Gastroesophageal sphincter (tissue), 4 donors: Measurements from ENCODE around the gene TP73. TPM values are rescaled to one million over a fixed set of nuclear protein-coding genes. Genes with fewer than 3 reads are reported as not detected.

Experiments used
- ATAC-seq: fragments of 150-250 bp; one replicate; pipeline ENCODE4 v1.9.1; 2016; ENCODE audit warnings: mild to moderate bottlenecking, moderate library complexity
- H3K27ac ChIP-seq, 4 donors: fragments of 200-600 bp; sonication (generic) in 3 of 4; 1 replicate in 3 of 4; 2 replicates in 1 of 4; pipeline ENCODE4 v1.5.1; 2016 to 2019
- H3K27me3 ChIP-seq: fragments of 200-600 bp; sonication (generic); one replicate; pipeline ENCODE4 v1.5.1; 2019
- H3K36me3 ChIP-seq, 2 donors: fragments of 200-600 bp; sonication (generic); one replicate each; pipeline ENCODE4 v1.5.1; 2019; ENCODE audit warnings: control low read depth in 1 of 2
- H3K4me1 ChIP-seq, 3 donors: fragments of 200-600 bp; sonication (generic); 1 replicate in 2 of 3; 2 replicates in 1 of 3; pipeline ENCODE4 v1.5.1; 2016 to 2019; ENCODE audit warnings: control low read depth in 2 of 3
- H3K4me3 ChIP-seq, 2 donors: fragments of 200-600 bp; sonication (generic); one replicate each; pipeline ENCODE4 v1.5.1; 2019; ENCODE audit warnings: mild to moderate bottlenecking in 1 of 2, moderate library complexity in 1 of 2
- H3K9me3 ChIP-seq, 3 donors: fragments of 200-600 bp; sonication (generic); one replicate each; pipeline ENCODE4 v1.5.1; 2017 to 2019; ENCODE audit warnings: control low read depth in 2 of 3
- EP300 ChIP-seq: sonication (generic); formaldehyde crosslinking; IDR thresholded peaks from one replicate; pipeline ENCODE4 v1.6.1; 2017; ENCODE audit warnings: antibody characterized with exemption, mild to moderate bottlenecking
- POLR2A ChIP-seq, 2 donors: fragments of 450-650 bp; IDR thresholded peaks; one replicate each; pipeline ENCODE4 v1.6.1; 2017; ENCODE audit warnings: antibody characterized with exemption in 2 of 2, mild to moderate bottlenecking in 2 of 2, moderate library complexity in 1 of 2
- POLR2AphosphoS5 ChIP-seq: sonication (generic); formaldehyde crosslinking; IDR thresholded peaks from one replicate; pipeline ENCODE4 v1.6.1; 2017; ENCODE audit warnings: antibody characterized with exemption
- WGBS, 2 donors: methylation state at CpG; one replicate each; pipeline ENCODE4 v1.1.5; 2018; ENCODE audit warnings: low coverage in 1 of 2; 5-methylcytosine and 5-hydroxymethylcytosine counted together
- total RNA-seq, 4 donors: library from RNA; depleted of rRNA; stranded (reverse); fragments of >200 nt; gene quantifications; one replicate each; pipeline ENCODE4 v1.1.0, GENCODE V29; 2016
- TF ChIP-seq, protein P1 (sequence below), 4 experiments: fragments of 200-600 bp in 2 of 4; fragments of 450-650 bp in 2 of 4; sonication (generic) in 1 of 4; IDR thresholded peaks; one replicate each; pipeline ENCODE4 v1.5.1; 2017 to 2019; ENCODE audit warnings: antibody characterized with exemption in 4 of 4, mild to moderate bottlenecking in 2 of 4, moderate library complexity in 2 of 4

TP73 gene
- total RNA-seq, 4 donors from 2014 or later: 0.19 to 0.22 TPM; not detected in 2

DNA sequence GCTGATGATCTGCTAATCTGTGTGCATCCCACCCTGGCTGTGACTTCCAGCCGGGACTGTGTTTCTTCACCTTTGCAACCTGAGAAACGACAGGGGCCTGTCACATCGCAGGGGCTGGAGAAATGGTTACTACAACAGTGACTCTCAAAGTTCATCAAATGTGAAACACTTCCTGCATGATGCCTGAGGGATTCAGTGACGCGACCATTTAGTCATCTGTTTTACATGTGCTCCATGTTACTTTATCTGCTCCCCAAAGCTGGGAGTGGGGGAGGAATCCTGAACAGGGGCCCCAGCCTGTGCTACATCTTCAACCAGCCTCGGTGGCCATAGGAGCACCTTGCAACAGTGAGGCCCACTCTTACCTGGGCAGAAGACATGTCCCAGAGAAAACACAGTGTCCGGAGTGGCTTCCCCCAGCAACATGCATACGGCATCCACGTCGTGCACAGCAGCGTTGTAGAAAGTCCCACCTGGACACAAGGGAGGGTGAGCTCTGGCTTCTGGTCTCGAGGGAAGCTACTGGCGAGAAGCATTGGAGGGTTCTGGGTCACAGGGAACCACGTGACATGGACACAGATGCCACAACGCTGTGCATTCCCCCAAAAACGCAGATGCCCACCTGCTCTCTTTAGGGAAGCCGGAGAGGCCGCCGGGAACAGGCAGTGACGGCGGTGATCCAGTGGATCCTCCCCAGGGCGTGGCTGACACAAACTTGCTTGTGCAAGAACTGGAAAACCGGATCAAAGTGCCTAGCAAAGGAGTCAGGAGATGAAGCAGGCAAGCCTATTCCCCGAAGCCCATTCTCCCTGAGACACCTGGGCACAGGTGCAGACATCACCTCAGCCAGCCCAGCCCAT is 90.4 kb downstream of the TP73 start:
- ATAC-seq: no peak
- Histone ChIP-seq H3K27me3 (no peaks in the 10 kb centered on the region), H3K9me3 (no peaks in the 10 kb centered on the region), H3K27ac (no peak overlapping the region), H3K36me3 (peaks cover 0 to 81% of the 10 kb centered on the region in 2 donors), H3K4me1 (peaks cover 0 to 37% (median 6%) of the 10 kb centered on the region in 3 donors), H3K4me3 (no peak overlapping the region)
- TF ChIP-seq POLR2AphosphoS5: no peak
- no peak for TF ChIP-seq EP300
- TF ChIP-seq POLR2A (IDR thresholded peaks at IDR 0.05): no peak
- TF ChIP-seq, protein P1, sequence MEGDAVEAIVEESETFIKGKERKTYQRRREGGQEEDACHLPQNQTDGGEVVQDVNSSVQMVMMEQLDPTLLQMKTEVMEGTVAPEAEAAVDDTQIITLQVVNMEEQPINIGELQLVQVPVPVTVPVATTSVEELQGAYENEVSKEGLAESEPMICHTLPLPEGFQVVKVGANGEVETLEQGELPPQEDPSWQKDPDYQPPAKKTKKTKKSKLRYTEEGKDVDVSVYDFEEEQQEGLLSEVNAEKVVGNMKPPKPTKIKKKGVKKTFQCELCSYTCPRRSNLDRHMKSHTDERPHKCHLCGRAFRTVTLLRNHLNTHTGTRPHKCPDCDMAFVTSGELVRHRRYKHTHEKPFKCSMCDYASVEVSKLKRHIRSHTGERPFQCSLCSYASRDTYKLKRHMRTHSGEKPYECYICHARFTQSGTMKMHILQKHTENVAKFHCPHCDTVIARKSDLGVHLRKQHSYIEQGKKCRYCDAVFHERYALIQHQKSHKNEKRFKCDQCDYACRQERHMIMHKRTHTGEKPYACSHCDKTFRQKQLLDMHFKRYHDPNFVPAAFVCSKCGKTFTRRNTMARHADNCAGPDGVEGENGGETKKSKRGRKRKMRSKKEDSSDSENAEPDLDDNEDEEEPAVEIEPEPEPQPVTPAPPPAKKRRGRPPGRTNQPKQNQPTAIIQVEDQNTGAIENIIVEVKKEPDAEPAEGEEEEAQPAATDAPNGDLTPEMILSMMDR (IDR thresholded peaks at IDR 0.05): no peak
- 70% methylated on average over 2 of the region's 24 CpGs; no CpG with 5 or more reads in 1 of the 2 donors for WGBS, 2 donors

DNA sequence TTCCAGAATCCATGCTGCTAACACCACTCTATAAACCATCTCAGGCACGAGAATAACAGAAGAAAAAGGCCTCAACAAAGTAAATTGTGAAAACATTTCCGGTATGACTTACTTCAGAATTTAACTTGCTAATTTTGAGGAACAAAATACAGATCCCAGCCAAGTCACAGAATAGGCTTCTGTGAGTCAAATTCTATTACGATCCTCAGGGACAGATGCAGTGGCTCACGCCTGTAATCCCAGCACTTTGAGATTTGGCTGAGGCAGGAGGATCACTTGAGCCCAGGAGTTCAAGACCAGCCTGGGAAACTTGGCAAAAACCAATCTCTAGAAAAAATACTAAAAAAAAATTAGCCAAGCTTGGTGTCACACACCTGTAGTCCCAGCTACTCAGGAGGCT is 91.1 kb downstream of the TP73 start:
- no peaks in the 10 kb centered on the region for H3K9me3 ChIP-seq
- TF ChIP-seq EP300: no peak
- no peak for ATAC-seq
- no peaks in the 10 kb centered on the region for H3K27me3 ChIP-seq
- peaks cover 0 to 42% (median 10%) of the 10 kb centered on the region in 3 donors for H3K4me1 ChIP-seq
- no peak overlapping the region for H3K27ac ChIP-seq
- WGBS, 2 donors: 49 to 74% methylated on average over 3 to 4 of the region's 4 CpGs
- peaks cover 0 to 73% of the 10 kb centered on the region in 2 donors for H3K36me3 ChIP-seq
- no peak overlapping the region for H3K4me3 ChIP-seq

DNA sequence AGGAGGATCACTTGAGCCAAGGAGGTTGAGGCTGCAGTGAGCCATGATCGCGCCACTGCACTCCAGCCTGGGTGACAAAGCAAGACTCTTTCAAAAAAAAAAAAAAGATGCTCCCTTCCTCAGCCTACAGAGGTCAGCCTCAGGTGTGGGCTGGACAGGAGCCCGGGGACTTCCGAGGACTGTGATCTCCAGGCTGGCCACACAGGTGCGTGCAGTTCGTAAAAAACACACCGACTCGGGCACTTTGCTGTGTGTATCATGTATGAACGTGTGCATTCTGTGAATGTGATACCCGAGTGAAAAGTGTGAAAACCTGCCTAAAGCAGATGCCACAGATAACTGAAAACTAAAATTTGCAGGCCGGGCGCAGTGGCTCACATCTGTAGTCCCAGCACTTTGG is 91.5 kb downstream of the TP73 start:
- WGBS, 2 donors: 91 to 94% methylated on average over 3 to 12 of the region's 12 CpGs
- TF ChIP-seq POLR2A (IDR thresholded peaks at IDR 0.05): no peak
- TF ChIP-seq, protein P1 (IDR thresholded peaks at IDR 0.05): no peak
- TF ChIP-seq POLR2AphosphoS5: no peak
- TF ChIP-seq EP300: no peak
- H3K4me1 ChIP-seq: peaks cover 0 to 42% (median 10%) of the 10 kb centered on the region in 3 donors
- no peaks in the 10 kb centered on the region for H3K27me3 ChIP-seq
- no peak overlapping the region for H3K4me3 ChIP-seq
- peaks cover 0 to 69% of the 10 kb centered on the region in 2 donors for H3K36me3 ChIP-seq
- H3K9me3 ChIP-seq: no peaks in the 10 kb centered on the region
- ATAC-seq: no peak
- no peak overlapping the region for H3K27ac ChIP-seq

DNA sequence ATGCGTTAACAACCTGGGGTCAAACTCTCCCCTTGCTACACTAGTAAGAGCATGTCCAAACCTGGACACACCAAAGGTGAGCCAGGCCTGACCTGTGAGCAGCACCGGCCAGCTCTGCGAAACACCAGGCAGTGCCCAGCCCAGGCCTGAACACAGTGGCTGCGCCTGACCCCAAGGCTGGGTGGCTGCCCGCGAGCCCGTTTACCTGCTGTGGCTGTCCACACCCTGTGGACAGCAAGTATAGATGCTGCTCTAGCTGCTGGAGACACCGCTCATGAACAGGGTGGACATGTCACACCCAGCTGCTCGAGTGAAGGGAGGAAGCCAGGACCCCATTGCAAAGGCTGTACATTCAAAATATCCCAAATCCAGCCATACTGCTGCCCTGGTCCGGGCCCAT is 92.3 kb downstream of the TP73 start:
- peaks cover 0 to 42% (median 10%) of the 10 kb centered on the region in 3 donors for H3K4me1 ChIP-seq

DNA sequence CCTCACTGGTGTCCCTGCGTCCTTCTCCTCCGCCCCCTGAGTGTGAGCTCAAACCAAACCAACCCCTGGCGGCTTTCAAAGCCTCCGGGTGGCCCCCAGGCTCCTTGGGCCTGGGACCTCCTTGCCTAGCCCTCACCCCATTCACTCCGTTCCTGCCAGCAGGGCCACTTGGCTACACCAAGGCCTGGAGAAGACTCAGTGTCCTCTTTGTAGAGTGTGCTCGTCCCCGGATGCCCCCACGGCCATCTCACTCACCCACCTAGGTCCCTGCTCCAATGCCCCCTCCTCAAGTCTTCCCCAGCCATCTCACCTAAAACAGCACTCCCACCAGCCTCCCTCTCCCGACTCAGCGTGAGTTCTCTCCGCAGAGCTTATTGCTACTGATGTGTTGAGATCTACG is 92.8 kb downstream of the TP73 start:
- no peak for ATAC-seq
- WGBS, 2 donors: 88 to 95% methylated on average over 5 to 10 of the region's 12 CpGs

More for the DNA sequence above, 92.3 kb downstream of the TP73 start:
- ATAC-seq: no peak
- H3K27me3 ChIP-seq: no peaks in the 10 kb centered on the region
- TF ChIP-seq, protein P1 (IDR thresholded peaks at IDR 0.05): no peak
- TF ChIP-seq POLR2AphosphoS5 (no peak), EP300 (no peak), POLR2A (IDR thresholded peaks at IDR 0.05) (no peak)
- no peak overlapping the region for H3K4me3 ChIP-seq
- H3K36me3 ChIP-seq: peaks cover 0 to 61% of the 10 kb centered on the region in 2 donors
- no peak overlapping the region for H3K27ac ChIP-seq
- H3K9me3 ChIP-seq: no peaks in the 10 kb centered on the region
- WGBS, 2 donors: 88% methylated on average over 1 of the region's 10 CpGs; no CpG with 5 or more reads in 1 of the 2 donors

More for the DNA sequence above, 92.8 kb downstream of the TP73 start:
- Histone ChIP-seq H3K4me1 (peaks cover 0 to 42% (median 10%) of the 10 kb centered on the region in 3 donors), H3K27me3 (no peaks in the 10 kb centered on the region), H3K4me3 (no peak overlapping the region), H3K36me3 (peaks cover 0 to 57% of the 10 kb centered on the region in 2 donors), H3K27ac (no peak overlapping the region), H3K9me3 (no peaks in the 10 kb centered on the region)
- TF ChIP-seq POLR2AphosphoS5 (no peak), POLR2A (IDR thresholded peaks at IDR 0.05) (no peak), EP300 (no peak)
- TF ChIP-seq, protein P1 (IDR thresholded peaks at IDR 0.05): no peak
